ENCODE measurements around the gene OR2A2. TPM values are rescaled to one million over a fixed set of nuclear protein-coding genes. Genes with fewer than 3 reads are reported as not detected.

Gene OR2A2
- not detected in 2 replicates for total RNA-seq

GRCh38 chr7:144109283-144109682 is at the start of gene OR2A2:
Gene OR2A2, plus strand, starts transcription at chr7:144109583. Its CDS starts 0 bp downstream, at chr7:144109583.
- no peak within 1 kb of the TSS for H3K27ac Mint-ChIP-seq
- no peaks in the 10 kb centered on the region for H3K4me1 Mint-ChIP-seq (ENCODE audit: low read depth)
- no peak for DNase-seq (ENCODE audit: low spot score)
- H3K9me3 Mint-ChIP-seq, result no peaks in the 10 kb centered on the region
- H3K27me3 Mint-ChIP-seq (ENCODE audit: insufficient read depth), result peaks cover 15% of the 10 kb centered on the region
- no peaks in the 10 kb centered on the region for H3K36me3 Mint-ChIP-seq (ENCODE audit: low read depth)
- intact Hi-C loops (cut with micrococcal nuclease), result no loop called here
- H3K4me3 Mint-ChIP-seq, result no peak within 1 kb of the TSS

GRCh38 chr7:144063710-144064109 is 45.7 kb upstream of the OR2A2 start:
- Mint-ChIP-seq H3K4me1 (ENCODE audit: low read depth) (no peaks in the 10 kb centered on the region), H3K27me3 (ENCODE audit: insufficient read depth) (peaks cover 7% of the 10 kb centered on the region), H3K9me3 (no peaks in the 10 kb centered on the region), H3K27ac (no peak overlapping the region), H3K36me3 (ENCODE audit: low read depth) (no peaks in the 10 kb centered on the region), H3K4me3 (no peak overlapping the region)
- intact Hi-C loops (cut with micrococcal nuclease), result no loop called here
- DNase-seq (ENCODE audit: low spot score), result no peak

DNA sequence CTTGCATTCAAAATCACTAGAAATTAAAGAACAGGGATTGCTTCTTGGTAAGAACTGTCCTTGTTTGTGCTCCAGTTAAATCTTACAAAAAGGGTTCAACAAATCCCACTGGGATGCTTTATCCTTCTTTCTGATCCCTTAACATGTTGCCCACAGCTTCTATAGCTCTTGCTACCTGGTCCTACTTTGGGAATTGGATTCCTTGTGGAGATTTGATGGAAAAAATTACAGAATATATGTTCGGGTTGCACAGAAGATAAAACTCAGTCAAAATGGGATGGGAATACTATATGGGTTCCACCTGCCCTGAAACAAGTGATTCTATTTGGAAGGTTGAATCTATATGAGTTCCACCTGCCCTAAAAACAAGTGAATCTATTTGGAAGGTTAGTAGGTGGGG is 39.9 kb upstream of the OR2A2 start, which contains the start of gene OR2A25:
TSS of gene OR2A25 (plus strand) at position 301 of the 400 bp plus-strand sequence. CDS start 4,409 bp downstream, outside the sequence.
- no peak for DNase-seq (ENCODE audit: low spot score)
- Mint-ChIP-seq H3K27ac (no peak within 1 kb of the TSS), H3K4me3 (no peak within 1 kb of the TSS), H3K9me3 (no peaks in the 10 kb centered on the region), H3K27me3 (ENCODE audit: insufficient read depth) (peaks cover 4% of the 10 kb centered on the region), H3K36me3 (ENCODE audit: low read depth) (no peaks in the 10 kb centered on the region), H3K4me1 (ENCODE audit: low read depth) (no peaks in the 10 kb centered on the region)
- intact Hi-C loops (cut with micrococcal nuclease), result no loop called here

DNA sequence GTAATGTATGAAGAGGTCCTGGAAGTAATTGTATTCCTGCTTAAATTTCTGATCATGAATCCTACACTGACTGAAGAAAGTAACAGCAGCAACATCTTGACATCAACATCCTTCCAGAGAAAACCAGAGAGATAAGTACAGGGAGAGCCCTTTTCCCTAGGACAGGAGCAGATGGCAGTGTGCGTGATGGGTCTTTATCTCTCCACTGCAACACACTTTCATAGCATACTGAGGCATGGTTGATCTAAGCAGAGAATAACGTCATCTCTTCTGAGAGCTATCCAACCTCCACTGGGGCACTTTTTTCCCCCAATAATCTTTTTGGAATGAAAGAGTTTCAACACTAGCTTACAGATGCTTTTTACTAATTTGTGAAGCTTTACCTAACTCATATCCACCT is 39.4 kb upstream of the OR2A2 start:
- Mint-ChIP-seq H3K27me3 (ENCODE audit: insufficient read depth) (peaks cover 4% of the 10 kb centered on the region), H3K4me3 (no peak overlapping the region), H3K36me3 (ENCODE audit: low read depth) (no peaks in the 10 kb centered on the region), H3K9me3 (no peaks in the 10 kb centered on the region), H3K4me1 (ENCODE audit: low read depth) (no peaks in the 10 kb centered on the region), H3K27ac (no peak overlapping the region)
- intact Hi-C loops (cut with micrococcal nuclease), result no loop called here
- no peak for DNase-seq (ENCODE audit: low spot score)

GRCh38 chr7:144074374-144074773 is 35.0 kb upstream of the OR2A2 start:
- intact Hi-C loops (cut with micrococcal nuclease), result no loop called here
- Mint-ChIP-seq H3K4me3 (no peak overlapping the region), H3K4me1 (ENCODE audit: low read depth) (no peaks in the 10 kb centered on the region), H3K27ac (no peak overlapping the region), H3K27me3 (ENCODE audit: insufficient read depth) (no peaks in the 10 kb centered on the region), H3K36me3 (ENCODE audit: low read depth) (no peaks in the 10 kb centered on the region), H3K9me3 (no peaks in the 10 kb centered on the region)
- DNase-seq (ENCODE audit: low spot score), result no peak

DNA sequence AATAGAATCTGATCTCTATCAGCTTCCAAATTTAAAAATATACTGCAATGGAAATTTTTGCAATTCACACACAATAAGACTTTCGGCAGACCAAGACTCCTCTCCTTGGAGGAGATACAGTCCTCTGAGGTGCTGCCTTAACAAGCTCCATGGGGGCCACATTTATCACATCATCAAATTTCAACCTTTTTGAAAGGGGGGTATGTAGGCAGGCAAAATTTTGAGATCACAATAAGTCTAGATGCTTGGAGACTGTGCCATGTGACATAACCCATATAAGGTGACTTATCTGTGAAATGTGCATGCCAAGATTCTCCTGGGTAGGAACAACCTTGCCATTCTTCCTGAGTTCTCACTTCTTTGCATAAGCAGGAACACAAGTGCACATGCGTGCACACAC is 23.4 kb upstream of the OR2A2 start, which contains the start of gene OR2A12:
TSS of gene OR2A12 (plus strand) at position 301 of the 400 bp plus-strand sequence. CDS start 8,830 bp downstream, outside the sequence.
- intact Hi-C loops (cut with micrococcal nuclease), result no loop called here
- DNase-seq (ENCODE audit: low spot score), result no peak

GRCh38 chr7:144086730-144087129 is 22.7 kb upstream of the OR2A2 start:
- DNase-seq (ENCODE audit: low spot score), result no peak
- peaks cover 4% of the 10 kb centered on the region for H3K27me3 Mint-ChIP-seq (ENCODE audit: insufficient read depth)
- H3K4me1 Mint-ChIP-seq (ENCODE audit: low read depth), result no peaks in the 10 kb centered on the region
- intact Hi-C loops (cut with micrococcal nuclease), result no loop called here
- no peak overlapping the region for H3K27ac Mint-ChIP-seq
- H3K9me3 Mint-ChIP-seq, result peaks cover 5% of the 10 kb centered on the region
- no peaks in the 10 kb centered on the region for H3K36me3 Mint-ChIP-seq (ENCODE audit: low read depth)
- no peak overlapping the region for H3K4me3 Mint-ChIP-seq

More for the DNA sequence above, 23.4 kb upstream of the OR2A2 start, which contains the start of gene OR2A12:
- no peak within 1 kb of the TSS for H3K4me3 Mint-ChIP-seq
- peaks cover 5% of the 10 kb centered on the region for H3K9me3 Mint-ChIP-seq
- no peak within 1 kb of the TSS for H3K27ac Mint-ChIP-seq
- no peaks in the 10 kb centered on the region for H3K4me1 Mint-ChIP-seq (ENCODE audit: low read depth)
- H3K36me3 Mint-ChIP-seq (ENCODE audit: low read depth), result no peaks in the 10 kb centered on the region
- peaks cover 4% of the 10 kb centered on the region for H3K27me3 Mint-ChIP-seq (ENCODE audit: insufficient read depth)

- Mint-ChIP-seq H3K9me3 (peaks cover 5% of the 10 kb centered on the region), H3K4me3 (no peak overlapping the region)
These were observed 22.2 kb upstream of the OR2A2 start for GRCh38 chr7:144087230-144087629.

DNA sequence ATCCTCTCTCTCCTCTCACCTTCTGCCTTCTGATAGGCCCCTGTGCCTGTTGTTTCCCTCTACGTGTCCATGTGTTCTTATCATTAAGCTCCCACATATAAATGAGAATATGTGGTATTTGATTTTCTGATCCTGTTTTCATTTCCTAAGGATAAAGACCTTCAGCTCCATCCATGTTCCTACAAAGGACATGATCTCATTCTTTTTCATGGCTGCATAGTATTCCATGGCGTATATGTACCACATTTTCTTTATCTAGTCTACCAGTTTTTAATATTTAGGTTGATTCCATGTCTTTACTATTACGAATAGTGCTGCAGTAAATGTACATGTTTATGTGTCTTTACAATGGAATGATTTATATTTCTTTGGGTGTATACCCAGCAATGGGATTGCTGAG is 18.7 kb upstream of the OR2A2 start:
- Mint-ChIP-seq H3K4me1 (ENCODE audit: low read depth) (no peaks in the 10 kb centered on the region), H3K27me3 (ENCODE audit: insufficient read depth) (peaks cover 4% of the 10 kb centered on the region), H3K4me3 (no peak overlapping the region), H3K27ac (no peak overlapping the region), H3K9me3 (peaks cover 5% of the 10 kb centered on the region), H3K36me3 (ENCODE audit: low read depth) (no peaks in the 10 kb centered on the region)
- intact Hi-C loops (cut with micrococcal nuclease), result no loop called here
- no peak for DNase-seq (ENCODE audit: low spot score)

More at GRCh38 chr7:144087230-144087629, 22.2 kb upstream of the OR2A2 start:
- Mint-ChIP-seq H3K4me1 (ENCODE audit: low read depth) (no peaks in the 10 kb centered on the region), H3K27me3 (ENCODE audit: insufficient read depth) (peaks cover 4% of the 10 kb centered on the region), H3K36me3 (ENCODE audit: low read depth) (no peaks in the 10 kb centered on the region), H3K27ac (no peak overlapping the region)
- intact Hi-C loops (cut with micrococcal nuclease), result no loop called here
- DNase-seq (ENCODE audit: low spot score), result no peak

GRCh38 chr7:144098776-144099175 is 10.6 kb upstream of the OR2A2 start:
- H3K4me1 Mint-ChIP-seq (ENCODE audit: low read depth), result no peaks in the 10 kb centered on the region
- peaks cover 2% of the 10 kb centered on the region for H3K27me3 Mint-ChIP-seq (ENCODE audit: insufficient read depth)
- DNase-seq (ENCODE audit: low spot score), result no peak
- H3K36me3 Mint-ChIP-seq (ENCODE audit: low read depth), result no peaks in the 10 kb centered on the region
- intact Hi-C loops (cut with micrococcal nuclease), result no loop called here
- no peak overlapping the region for H3K27ac Mint-ChIP-seq
- H3K9me3 Mint-ChIP-seq, result no peaks in the 10 kb centered on the region
- no peak overlapping the region for H3K4me3 Mint-ChIP-seq

DNA sequence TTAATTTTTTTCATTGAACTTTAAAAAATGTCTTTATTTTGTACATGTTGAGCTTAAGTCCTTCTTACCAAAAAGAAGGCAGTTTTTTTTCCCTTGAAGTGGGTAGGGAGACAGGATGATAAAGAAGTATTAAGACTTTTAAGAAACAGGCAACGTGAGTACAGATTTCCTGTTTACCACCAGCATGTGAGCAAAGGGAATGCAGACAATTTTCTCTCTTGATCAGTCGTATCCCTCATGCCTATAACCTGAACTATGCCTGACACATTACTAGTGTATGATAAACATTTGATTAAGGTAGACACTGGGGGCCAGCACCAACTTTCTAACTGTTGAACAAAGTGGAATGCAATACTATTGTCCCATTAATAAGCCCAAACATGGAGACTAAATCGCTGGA is 8.8 kb upstream of the OR2A2 start:
- no peak for DNase-seq (ENCODE audit: low spot score)
- Mint-ChIP-seq H3K36me3 (ENCODE audit: low read depth) (no peaks in the 10 kb centered on the region), H3K27me3 (ENCODE audit: insufficient read depth) (peaks cover 2% of the 10 kb centered on the region), H3K4me3 (no peak overlapping the region), H3K4me1 (ENCODE audit: low read depth) (no peaks in the 10 kb centered on the region), H3K27ac (no peak overlapping the region), H3K9me3 (no peaks in the 10 kb centered on the region)
- intact Hi-C loops (cut with micrococcal nuclease), result no loop called here

DNA sequence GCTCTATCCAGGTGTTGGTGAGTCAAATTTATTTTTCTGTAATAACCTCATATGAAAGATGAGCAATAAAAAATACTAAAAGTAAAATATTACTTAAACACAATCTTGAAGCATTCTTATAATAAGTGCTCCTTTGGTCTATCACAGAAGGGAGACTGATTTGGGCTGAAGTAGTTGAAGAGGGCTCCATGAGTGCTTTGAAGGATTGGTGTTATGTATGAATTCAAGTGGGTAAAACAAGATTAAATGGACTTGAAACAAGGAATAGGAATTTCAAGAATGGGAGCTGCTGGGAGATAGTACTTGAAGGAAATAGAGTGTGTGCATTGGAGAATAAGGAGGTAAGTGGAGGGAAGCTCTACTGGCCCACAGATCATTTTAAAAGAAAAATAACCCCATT is 7.3 kb upstream of the OR2A2 start:
- no peak for DNase-seq (ENCODE audit: low spot score)
- no peaks in the 10 kb centered on the region for H3K9me3 Mint-ChIP-seq
- H3K27ac Mint-ChIP-seq, result no peak overlapping the region
- peaks cover 2% of the 10 kb centered on the region for H3K27me3 Mint-ChIP-seq (ENCODE audit: insufficient read depth)
- H3K4me3 Mint-ChIP-seq, result no peak overlapping the region
- H3K4me1 Mint-ChIP-seq (ENCODE audit: low read depth), result no peaks in the 10 kb centered on the region
- intact Hi-C loops (cut with micrococcal nuclease), result no loop called here
- H3K36me3 Mint-ChIP-seq (ENCODE audit: low read depth), result no peaks in the 10 kb centered on the region

- no peak overlapping the region for H3K4me3 Mint-ChIP-seq
- intact Hi-C loops (cut with micrococcal nuclease), result no loop called here
- H3K27ac Mint-ChIP-seq, result no peak overlapping the region
- H3K9me3 Mint-ChIP-seq, result no peaks in the 10 kb centered on the region
- DNase-seq (ENCODE audit: low spot score), result no peak
- H3K27me3 Mint-ChIP-seq (ENCODE audit: insufficient read depth), result peaks cover 2% of the 10 kb centered on the region
- H3K4me1 Mint-ChIP-seq (ENCODE audit: low read depth), result no peaks in the 10 kb centered on the region
- H3K36me3 Mint-ChIP-seq (ENCODE audit: low read depth), result no peaks in the 10 kb centered on the region
These were observed 4.2 kb upstream of the OR2A2 start for GRCh38 chr7:144105211-144105610.

DNA sequence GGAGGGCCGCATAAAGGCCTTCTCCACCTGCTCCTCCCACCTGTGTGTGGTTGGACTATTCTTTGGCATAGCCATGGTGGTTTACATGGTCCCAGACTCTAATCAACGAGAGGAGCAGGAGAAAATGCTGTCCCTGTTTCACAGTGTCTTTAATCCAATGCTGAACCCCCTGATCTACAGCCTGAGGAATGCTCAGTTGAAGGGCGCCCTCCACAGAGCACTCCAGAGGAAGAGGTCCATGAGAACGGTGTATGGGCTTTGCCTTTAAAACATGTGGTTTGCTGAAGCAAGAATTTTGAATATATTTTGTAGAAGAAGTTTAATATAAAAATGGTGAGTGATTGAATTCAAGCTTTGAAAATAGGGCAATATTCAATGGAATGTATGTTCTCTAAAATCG is 889 bp downstream of the OR2A2 start:
- intact Hi-C loops (cut with micrococcal nuclease), result no loop called here
- no peaks in the 10 kb centered on the region for H3K4me1 Mint-ChIP-seq (ENCODE audit: low read depth)
- H3K4me3 Mint-ChIP-seq, result no peak overlapping the region
- no peaks in the 10 kb centered on the region for H3K36me3 Mint-ChIP-seq (ENCODE audit: low read depth)
- DNase-seq (ENCODE audit: low spot score), result no peak
- H3K27me3 Mint-ChIP-seq (ENCODE audit: insufficient read depth), result peaks cover 15% of the 10 kb centered on the region
- no peaks in the 10 kb centered on the region for H3K9me3 Mint-ChIP-seq
- H3K27ac Mint-ChIP-seq, result no peak overlapping the region

Data from activated T-helper 1 cell treated with anti-CD3 and anti-CD28 coated beads, Interleukin-12 subunit alpha, Interleukin-12 subunit beta, Interleukin-2, Interleukin-4 antibody, amounts not matched to agents 30 ng/mL and 10 ng/mL and 1 ng/mL, durations not matched to agents 14 hours and 24 hours and 36 hours (primary cell).